ENCODE data around the gene RETREG1. TPM values are rescaled to one million over a fixed set of nuclear protein-coding genes. Genes with fewer than 3 reads are reported as not detected.

Gene RETREG1
- total and polyA plus RNA-seq, 2 donors (not counting 3 experiments of a cell fraction or from before 2014, with no cell fraction given), result 0.46 TPM; not detected in 1

DNA sequence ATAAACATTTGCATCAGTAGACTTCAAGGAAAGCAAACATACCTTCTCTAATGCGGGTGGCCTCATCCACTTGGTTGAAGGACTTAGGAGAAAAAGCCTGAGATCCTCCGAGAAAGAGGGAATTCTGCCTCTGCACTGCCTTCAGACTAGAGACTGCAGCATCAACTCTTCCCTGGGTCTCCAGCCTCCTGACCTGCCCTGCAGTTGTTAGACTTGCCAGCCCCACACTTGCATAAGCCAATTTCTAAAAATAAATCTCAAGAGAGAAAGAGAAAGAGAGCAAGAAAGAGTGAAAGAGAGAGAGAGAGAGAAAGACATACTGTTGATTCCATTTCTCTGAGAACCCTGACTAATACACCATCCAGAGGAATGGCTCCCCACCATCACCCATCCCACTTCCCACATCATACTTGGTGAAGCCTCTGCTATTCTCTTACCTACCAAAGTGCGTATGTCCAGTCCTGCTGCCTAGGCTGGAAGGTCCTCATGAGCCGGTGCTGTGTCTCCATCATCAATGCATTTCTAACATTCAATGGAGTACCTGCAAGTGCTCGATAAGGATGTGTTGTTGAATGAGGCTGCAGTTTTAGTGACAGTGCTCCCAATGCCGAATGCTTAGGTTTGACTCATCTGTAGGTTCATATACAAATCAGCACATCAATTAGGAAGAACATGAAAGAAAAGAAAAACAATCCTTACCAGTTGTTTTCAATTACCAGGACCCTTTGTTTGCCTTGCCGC lies 186.3 kb downstream of the RETREG1 start:
- Histone ChIP-seq H3K36me3 (ENCODE audit: control insufficient read depth in 2 of 2, extremely low read depth in 1 of 2, insufficient read depth in 2 of 2, low read length in 2 of 2) (no peaks in the 10 kb centered on the region), H2AFZ (ENCODE audit: low read depth, low read length) (no peak overlapping the region), H3K9me3 (replicated peaks; ENCODE audit: control insufficient read depth, insufficient read depth, low read length) (no peaks in the 10 kb centered on the region), H3K4me2 (ENCODE audit: insufficient read depth, low read length) (no peak overlapping the region), H3K4me1 (ENCODE audit: control insufficient read depth, extremely low read depth, insufficient read depth, low read length) (no peaks in the 10 kb centered on the region), H3K4me3 (replicated peaks in 1 of 3; ENCODE audit: insufficient read depth in 1 of 3, low read depth in 1 of 3, low read length in 3 of 3) (no peak overlapping the region), H3K9me1 (replicated peaks; ENCODE audit: control insufficient read depth, extremely low read depth, insufficient read depth, low read length) (no peaks in the 10 kb centered on the region), H4K20me1 (replicated peaks; ENCODE audit: control insufficient read depth, extremely low read depth, insufficient read depth, low read length) (no peaks in the 10 kb centered on the region), H3K9ac (replicated peaks; ENCODE audit: extremely low read depth, insufficient read depth, low read length) (no peak overlapping the region), H3K27me3 (ENCODE audit: control insufficient read depth in 2 of 2, insufficient read depth in 2 of 2, low read length in 2 of 2) (peaks cover 3 to 13% of the 10 kb centered on the region in 2 experiments), H3K79me2 (ENCODE audit: control insufficient read depth, insufficient read depth, low read length) (no peaks in the 10 kb centered on the region), H3K27ac (ENCODE audit: insufficient read depth, low read depth, low read length) (no peak overlapping the region)
- CTCF ChIA-PET, result no interaction called here
- intact Hi-C loops (cut with micrococcal nuclease), result no loop called here
- dilution Hi-C loops (cut with MboI; ENCODE audit: extremely low pct_ligation_motif_present, low sequenced_read_pairs), result no loop called here
- POLR2A ChIA-PET, result no interaction called here
- DNase-seq (ENCODE audit: low read depth, low spot score) (no peak), FAIRE-seq (no peak)
- no TSS peak for BruUV-seq (replicated peaks)
- TF ChIP-seq FOS (IDR thresholded peaks at IDR 0.05; ENCODE audit: borderline replicate concordance, insufficient read depth, low read length) (no peak), POLR2A (IDR thresholded peaks at IDR 0.05; ENCODE audit: low read depth, low read length) (no peak)

DNA sequence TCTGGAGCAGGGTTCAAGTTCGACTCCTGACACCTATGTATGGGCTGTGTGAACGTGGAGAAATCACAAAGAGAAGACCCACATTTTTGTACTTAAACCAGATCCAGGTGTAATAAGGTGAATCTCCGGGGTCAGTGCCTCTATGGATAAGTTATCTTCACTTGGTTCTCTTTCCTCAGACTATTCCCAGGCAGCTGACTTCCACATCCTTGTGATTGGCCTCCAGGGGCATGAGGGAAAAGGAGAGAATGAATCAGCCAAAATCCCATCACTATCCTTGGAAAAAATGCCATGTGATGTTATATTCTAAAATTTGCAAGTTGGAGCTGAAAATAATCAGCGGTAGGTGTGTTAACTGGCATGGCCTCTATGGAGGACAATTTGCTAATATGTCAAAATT lies 188.4 kb downstream of the RETREG1 start:
- dilution Hi-C loops (cut with MboI; ENCODE audit: extremely low pct_ligation_motif_present, low sequenced_read_pairs), result no loop called here
- Histone ChIP-seq H3K79me2 (ENCODE audit: control insufficient read depth, insufficient read depth, low read length) (no peaks in the 10 kb centered on the region), H3K36me3 (ENCODE audit: control insufficient read depth in 2 of 2, extremely low read depth in 1 of 2, insufficient read depth in 2 of 2, low read length in 2 of 2) (no peaks in the 10 kb centered on the region), H3K9ac (replicated peaks; ENCODE audit: extremely low read depth, insufficient read depth, low read length) (no peak overlapping the region), H3K9me3 (replicated peaks; ENCODE audit: control insufficient read depth, insufficient read depth, low read length) (no peaks in the 10 kb centered on the region), H3K27me3 (ENCODE audit: control insufficient read depth in 2 of 2, insufficient read depth in 2 of 2, low read length in 2 of 2) (peaks cover 3 to 6% of the 10 kb centered on the region in 2 experiments), H3K4me3 (replicated peaks in 1 of 3; ENCODE audit: insufficient read depth in 1 of 3, low read depth in 1 of 3, low read length in 3 of 3) (no peak overlapping the region), H3K4me1 (ENCODE audit: control insufficient read depth, extremely low read depth, insufficient read depth, low read length) (no peaks in the 10 kb centered on the region), H4K20me1 (replicated peaks; ENCODE audit: control insufficient read depth, extremely low read depth, insufficient read depth, low read length) (no peaks in the 10 kb centered on the region), H3K9me1 (replicated peaks; ENCODE audit: control insufficient read depth, extremely low read depth, insufficient read depth, low read length) (no peaks in the 10 kb centered on the region), H3K4me2 (ENCODE audit: insufficient read depth, low read length) (no peak overlapping the region), H2AFZ (ENCODE audit: low read depth, low read length) (no peak overlapping the region), H3K27ac (ENCODE audit: insufficient read depth, low read depth, low read length) (no peak overlapping the region)
- DNase-seq (ENCODE audit: low read depth, low spot score) (no peak), FAIRE-seq (no peak)
- intact Hi-C loops (cut with micrococcal nuclease), result no loop called here
- ChIA-PET CTCF (interaction anchor here (1.0 kb wide), 1 partner anchor 28 kb away, joined by 3 read pairs; no protein-coding TSS in a partner anchor), POLR2A (no interaction called here)
- TF ChIP-seq JUN (IDR thresholded peaks at IDR 0.05; ENCODE audit: borderline replicate concordance, insufficient read depth, insufficient read length, low read depth) (no peak), MAX (IDR thresholded peaks at IDR 0.05; ENCODE audit: insufficient read depth, insufficient read length) (no peak), GATA2 (IDR thresholded peaks at IDR 0.05; ENCODE audit: insufficient read depth, insufficient read length, low read depth, low read length) (no peak), POLR2AphosphoS5 (IDR thresholded peaks at IDR 0.05; ENCODE audit: insufficient read depth, low read depth, low read length) (no peak), EZH2 (IDR thresholded peaks at IDR 0.05; ENCODE audit: borderline replicate concordance, low read depth, low read length, severe bottlenecking) (no peak), MYC (IDR thresholded peaks at IDR 0.05; ENCODE audit: low read depth, low read length) (no peak), POLR2A (IDR thresholded peaks at IDR 0.05; ENCODE audit: low read depth, low read length) (no peak), FOS (IDR thresholded peaks at IDR 0.05; ENCODE audit: borderline replicate concordance, insufficient read depth, low read length) (no peak)
- TF ChIP-seq, protein P1, sequence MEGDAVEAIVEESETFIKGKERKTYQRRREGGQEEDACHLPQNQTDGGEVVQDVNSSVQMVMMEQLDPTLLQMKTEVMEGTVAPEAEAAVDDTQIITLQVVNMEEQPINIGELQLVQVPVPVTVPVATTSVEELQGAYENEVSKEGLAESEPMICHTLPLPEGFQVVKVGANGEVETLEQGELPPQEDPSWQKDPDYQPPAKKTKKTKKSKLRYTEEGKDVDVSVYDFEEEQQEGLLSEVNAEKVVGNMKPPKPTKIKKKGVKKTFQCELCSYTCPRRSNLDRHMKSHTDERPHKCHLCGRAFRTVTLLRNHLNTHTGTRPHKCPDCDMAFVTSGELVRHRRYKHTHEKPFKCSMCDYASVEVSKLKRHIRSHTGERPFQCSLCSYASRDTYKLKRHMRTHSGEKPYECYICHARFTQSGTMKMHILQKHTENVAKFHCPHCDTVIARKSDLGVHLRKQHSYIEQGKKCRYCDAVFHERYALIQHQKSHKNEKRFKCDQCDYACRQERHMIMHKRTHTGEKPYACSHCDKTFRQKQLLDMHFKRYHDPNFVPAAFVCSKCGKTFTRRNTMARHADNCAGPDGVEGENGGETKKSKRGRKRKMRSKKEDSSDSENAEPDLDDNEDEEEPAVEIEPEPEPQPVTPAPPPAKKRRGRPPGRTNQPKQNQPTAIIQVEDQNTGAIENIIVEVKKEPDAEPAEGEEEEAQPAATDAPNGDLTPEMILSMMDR (IDR thresholded peaks at IDR 0.05; ENCODE audit: extremely low read depth in 1 of 2, insufficient read depth in 1 of 2, low read depth in 1 of 2, low read length in 2 of 2), result no peak
- no TSS peak for BruUV-seq (replicated peaks)
